Uterus (tissue), 4 donors: Measurements from ENCODE around the gene SMAD6. TPM values are rescaled to one million over a fixed set of nuclear protein-coding genes. Genes with fewer than 3 reads are reported as not detected.

ENCODE experiments used
- DNase-seq, 2 donors: peaks; one replicate each; pipeline ENCODE4 v3.0.0-alpha.2; 2019 to 2020
- H3K27ac ChIP-seq, 2 donors: fragments of 200-600 bp; sonication (generic); 1 replicate in 1 of 2; 2 replicates in 1 of 2; pipeline ENCODE4 v1.5.1; 2016 to 2018
- H3K27me3 ChIP-seq, 2 donors: fragments of 200-600 bp; sonication (generic); one replicate each; pipeline ENCODE4 v1.5.1; 2018 to 2019; ENCODE audit warnings: control low read depth in 1 of 2
- H3K36me3 ChIP-seq, 2 donors: fragments of 200-600 bp; sonication (generic); one replicate each; pipeline ENCODE4 v1.5.1; 2019; ENCODE audit warnings: control low read depth in 1 of 2
- H3K4me1 ChIP-seq, 2 donors: fragments of 200-600 bp; sonication (generic); one replicate each; pipeline ENCODE4 v1.5.1; 2018 to 2019; ENCODE audit warnings: control low read depth in 1 of 2
- H3K4me3 ChIP-seq, 2 donors: fragments of 200-600 bp; sonication (generic); 1 replicate in 1 of 2; 2 replicates in 1 of 2; pipeline ENCODE4 v1.5.1; 2018 to 2019; ENCODE audit warnings: mild to moderate bottlenecking in 1 of 2
- H3K9me3 ChIP-seq, 2 donors: fragments of 200-600 bp; sonication (generic); one replicate each; pipeline ENCODE4 v1.5.1; 2019; ENCODE audit warnings: control low read depth in 1 of 2
- CTCF ChIP-seq, 4 experiments: fragments of 200-600 bp in 2 of 4; fragments of 450-650 bp in 2 of 4; sonication (generic) in 2 of 4; IDR thresholded peaks; one replicate each; pipeline ENCODE4 v1.5.1; 2016 to 2019; ENCODE audit warnings: antibody characterized with exemption in 4 of 4, mild to moderate bottlenecking in 2 of 4, moderate library complexity in 1 of 4
- POLR2A ChIP-seq, 2 donors: fragments of 450-650 bp; IDR thresholded peaks; one replicate each; pipeline ENCODE4 v1.6.1; 2016; ENCODE audit warnings: antibody characterized with exemption in 2 of 2, mild to moderate bottlenecking in 1 of 2, moderate library complexity in 1 of 2
- intact Hi-C: fragments of 100-400 bp; cut with DNase I; formaldehyde crosslinking; loops from one replicate; pipeline ENCODE4 v1.15.1; 2023; ENCODE audit warnings: low total_unique reads
- total RNA-seq, 4 donors: library from RNA; depleted of rRNA in 3 of 4; stranded (reverse); fragments of >200 nt in 3 of 4; gene quantifications; one replicate each; pipeline versions ENCODE4 v1.1.0 to v1.2.4, GENCODE V29; 2014 to 2023
- donor health status: DM: yes; HTN: yes; CAD: no.

The SMAD6 gene
- total RNA-seq, 4 donors from 2014 or later, result 9.4 to 30.1 (median 19.1) TPM

DNA sequence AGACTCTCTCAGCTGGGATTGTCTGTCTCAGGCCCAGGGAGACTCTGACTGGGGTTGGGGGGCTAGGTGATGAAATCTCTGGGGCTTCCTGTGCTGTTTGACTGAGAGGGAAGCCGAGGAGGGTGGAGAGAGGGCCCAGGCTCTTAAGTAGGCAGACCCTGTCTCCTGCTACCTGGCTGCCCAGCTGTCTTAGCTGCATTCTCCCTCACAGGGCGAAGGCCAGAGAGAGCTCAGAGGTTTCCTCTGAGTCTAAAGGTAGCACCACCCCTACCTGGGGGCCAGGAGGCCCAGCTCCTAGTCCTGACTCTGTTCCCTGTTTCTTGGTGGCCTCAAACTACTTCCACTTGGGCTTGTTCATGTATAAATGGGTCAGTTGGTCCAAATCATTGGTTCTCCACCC is 24.4 kb downstream of the SMAD6 start:
- intact Hi-C loops, result no loop called here
- TF ChIP-seq CTCF (IDR thresholded peaks at IDR 0.05) (no peak), POLR2A (IDR thresholded peaks at IDR 0.05) (no peak)
- no peak for DNase-seq
- no peaks in the 10 kb centered on the region for H3K36me3 ChIP-seq
- no peaks in the 10 kb centered on the region for H3K9me3 ChIP-seq
- H3K27me3 ChIP-seq, result no peaks in the 10 kb centered on the region
- H3K4me1 ChIP-seq, result peaks cover 6% of the 10 kb centered on the region in 2 donors
- H3K4me3 ChIP-seq, result no peak overlapping the region
- H3K27ac ChIP-seq, result peak overlapping the region in 1 of 2 donors; percentile 37

DNA sequence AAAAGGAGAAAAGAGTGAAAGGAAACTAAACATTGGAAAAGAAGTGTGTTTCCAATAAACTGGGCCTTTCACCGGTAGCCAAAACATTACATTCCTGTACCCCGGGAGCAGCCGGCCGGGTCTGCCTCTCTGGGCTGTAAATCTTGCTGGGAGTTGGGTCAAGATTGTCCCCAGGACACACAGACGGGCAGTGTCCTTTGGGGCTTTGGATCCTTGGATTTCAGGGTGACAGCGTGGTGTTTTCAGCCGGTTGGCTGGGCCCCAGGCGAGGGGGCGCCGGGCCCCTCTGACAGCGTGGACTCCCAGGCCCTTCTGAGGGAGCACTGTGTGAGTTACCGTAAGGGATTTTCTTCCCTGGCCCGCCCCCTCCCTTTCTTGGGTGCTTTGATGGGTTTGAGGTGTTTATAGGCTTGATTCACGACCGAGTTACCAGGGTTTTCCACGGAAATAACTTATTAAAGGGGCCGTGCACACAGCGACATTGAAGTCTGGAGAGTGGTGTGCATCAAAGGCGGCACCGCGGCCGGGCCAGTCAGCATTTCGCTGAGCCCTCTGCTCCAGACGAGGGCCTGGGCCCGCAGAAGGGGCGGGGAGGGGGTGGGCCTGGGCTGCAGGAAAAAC is 27.4 kb downstream of the SMAD6 start:
- TF ChIP-seq POLR2A (IDR thresholded peaks at IDR 0.05) (peak in 1 of 2 donors; percentile 26), CTCF (IDR thresholded peaks at IDR 0.05) (no peak)
- intact Hi-C loops, result no loop called here
- DNase-seq, result peak; percentile 65 to 76
- Histone ChIP-seq H3K4me3 (peak overlapping the region; percentile 30 to 34), H3K4me1 (peaks cover 6% of the 10 kb centered on the region in 2 donors), H3K9me3 (no peaks in the 10 kb centered on the region), H3K27me3 (no peaks in the 10 kb centered on the region), H3K27ac (peak overlapping the region; percentile 84 to 86), H3K36me3 (no peaks in the 10 kb centered on the region)

DNA sequence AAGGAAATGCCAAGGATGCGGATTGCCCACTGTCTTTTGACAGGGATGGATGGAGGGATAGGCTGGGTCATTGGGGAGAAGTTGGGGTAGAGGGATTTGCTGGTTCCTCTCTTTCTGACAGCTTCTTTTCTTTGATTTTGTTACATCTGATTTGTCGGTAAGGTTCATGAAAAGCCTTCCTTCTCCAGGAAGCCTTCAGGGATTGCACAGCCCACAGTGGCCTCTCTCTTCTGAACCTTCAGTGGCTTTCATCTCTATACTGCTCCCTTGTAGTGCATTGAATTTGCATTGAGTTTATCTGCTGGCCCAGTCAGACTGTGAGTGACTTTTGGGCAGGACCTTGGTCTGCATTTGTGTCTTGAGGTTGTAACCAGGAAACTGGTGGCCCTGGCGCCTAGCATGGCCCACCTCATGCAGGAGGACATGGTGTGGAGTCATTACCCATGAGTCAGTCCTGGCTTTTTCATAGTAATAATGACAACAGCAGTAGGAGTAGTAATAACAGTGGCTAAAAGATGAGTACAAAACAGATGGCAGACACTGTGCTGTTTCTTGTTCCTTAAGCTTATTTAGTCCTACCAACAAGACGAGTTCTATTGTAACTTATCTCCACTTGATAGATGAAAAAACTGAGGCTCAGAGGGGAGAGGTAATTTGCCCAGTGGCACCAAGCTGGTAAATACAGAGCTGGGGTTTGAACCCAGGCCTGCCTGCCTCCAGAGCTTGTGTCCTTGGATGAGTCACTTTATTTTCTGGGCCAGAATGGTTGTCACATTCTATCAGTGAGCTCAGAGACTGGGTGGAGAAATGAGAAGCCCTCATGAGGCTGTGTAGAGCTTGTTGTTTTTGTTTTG is 28.4 kb downstream of the SMAD6 start:
- Histone ChIP-seq H3K27me3 (no peaks in the 10 kb centered on the region), H3K36me3 (no peaks in the 10 kb centered on the region), H3K27ac (peak overlapping the region; percentile 84 to 86), H3K4me1 (peaks cover 6 to 8% of the 10 kb centered on the region in 2 donors), H3K9me3 (no peaks in the 10 kb centered on the region), H3K4me3 (no peak overlapping the region)
- DNase-seq, result no peak
- no peak for TF ChIP-seq POLR2A (IDR thresholded peaks at IDR 0.05)
- no peak for TF ChIP-seq CTCF (IDR thresholded peaks at IDR 0.05)
- intact Hi-C loops, result no loop called here

GRCh38 chr15:66733976-66734375 is 31.9 kb downstream of the SMAD6 start:
- H3K4me1 ChIP-seq, result peaks cover 0 to 12% of the 10 kb centered on the region in 2 donors
- peak overlapping the region; percentile 69 to 70 for H3K27ac ChIP-seq
- no peaks in the 10 kb centered on the region for H3K27me3 ChIP-seq
- H3K9me3 ChIP-seq, result no peaks in the 10 kb centered on the region
- no peaks in the 10 kb centered on the region for H3K36me3 ChIP-seq
- TF ChIP-seq CTCF (IDR thresholded peaks at IDR 0.05) (no peak), POLR2A (IDR thresholded peaks at IDR 0.05) (no peak)
- no peak overlapping the region for H3K4me3 ChIP-seq
- intact Hi-C loops, result no loop called here
- DNase-seq, result no peak
